GM18907 (cell line): ENCODE results near the gene NUCB1.
"Not testable (repeated sequence)": the region's sequence is repeated elsewhere in the genome, so short reads cannot be mapped to it uniquely, and the experiment has no call there.

Source experiments
- ATAC-seq: cut with Tn5 transposase; IDR thresholded peaks from one replicate; pipeline ENCODE4 v1.9.1; 2021; ENCODE audit warnings: mild to moderate bottlenecking, moderate library complexity; ENCODE audit not compliant: unreplicated experiment

The NUCB1 gene

GRCh38 chr19:48905664-48906063 is 5.6 kb downstream of the NUCB1 start:
- no peak for ATAC-seq

GRCh38 chr19:48906324-48906723 is 6.2 kb downstream of the NUCB1 start:
- no peak for ATAC-seq

- ATAC-seq = no peak
Observed at GRCh38 chr19:48907671-48908070, 7.6 kb downstream of the NUCB1 start.

- not testable (repeated sequence) for ATAC-seq
Observed at GRCh38 chr19:48909424-48910077, 9.4 kb downstream of the NUCB1 start.

GRCh38 chr19:48910803-48911202 is 10.7 kb downstream of the NUCB1 start:
- no peak for ATAC-seq

- ATAC-seq = no peak
Observed at GRCh38 chr19:48913114-48913889, 13.2 kb downstream of the NUCB1 start.

GRCh38 chr19:48914181-48914580 is 14.1 kb downstream of the NUCB1 start:
- no peak for ATAC-seq

- ATAC-seq = no peak
Observed at GRCh38 chr19:48915757-48916156, 15.6 kb downstream of the NUCB1 start.

- no peak for ATAC-seq
Observed at GRCh38 chr19:48918071-48918470, 18.0 kb downstream of the NUCB1 start.

GRCh38 chr19:48918801-48919247 is 18.7 kb downstream of the NUCB1 start:
- no peak for ATAC-seq

- not testable (repeated sequence) for ATAC-seq
Observed at GRCh38 chr19:48919271-48919670, 19.2 kb downstream of the NUCB1 start.

GRCh38 chr19:48920949-48921348 is 20.8 kb downstream of the NUCB1 start:
- no peak for ATAC-seq

- no peak for ATAC-seq
Observed at GRCh38 chr19:48921721-48922500, 21.8 kb downstream of the NUCB1 start.

- ATAC-seq = no peak
Observed at GRCh38 chr19:48922548-48923490, 22.7 kb downstream of the NUCB1 start.

GRCh38 chr19:48925240-48925843 is 25.2 kb downstream of the NUCB1 start:
- ATAC-seq = no peak

- ATAC-seq = not testable (repeated sequence)
Observed at GRCh38 chr19:48925890-48926289, 25.8 kb downstream of the NUCB1 start.

- no peak for ATAC-seq
Observed at GRCh38 chr19:48926909-48927308, 26.8 kb downstream of the NUCB1 start.

- ATAC-seq = not testable (repeated sequence)
Observed at GRCh38 chr19:48927692-48928091, 27.6 kb downstream of the NUCB1 start.

GRCh38 chr19:48928164-48929025 is 28.3 kb downstream of the NUCB1 start:
- no peak for ATAC-seq
